BE2C (cell line): ENCODE data around the gene NINJ1.
"Not testable (repeated sequence)": the region's sequence is repeated elsewhere in the genome, so short reads cannot be mapped to it uniquely, and the experiment has no call there.

Source experiments
- DNase-seq: peaks from one replicate; pipeline ENCODE4 v3.0.0-alpha.2; 2020
- H3K27me3 ChIP-seq: fragments of 250-450 bp; sonication (Bioruptor Pico); 2 replicates; pipeline ENCODE4 v1.5.1; 2020; ENCODE audit warnings: mild to moderate bottlenecking
- H3K36me3 ChIP-seq: fragments of 250-450 bp; sonication (Bioruptor Pico); 2 replicates; pipeline ENCODE4 v1.5.1; 2020; ENCODE audit warnings: mild to moderate bottlenecking
- H3K4me1 ChIP-seq: fragments of 250-450 bp; sonication (Bioruptor Pico); 2 replicates; pipeline ENCODE4 v1.5.1; 2020
- H3K4me3 ChIP-seq: 2 replicates; pipeline ENCODE4 v1.5.1; 2011; ENCODE audit warnings: low read depth, low read length
- H3K9me3 ChIP-seq: fragments of 250-450 bp; sonication (Bioruptor Pico); 2 replicates; pipeline ENCODE4 v1.5.1; 2020
- CTCF ChIP-seq: IDR thresholded peaks from 2 replicates; pipeline ENCODE4 v1.5.1; 2012; ENCODE audit warnings: mild to moderate bottlenecking, low read depth, low read length

NINJ1 gene

GRCh38 chr9:93107825-93108161, 26.3 kb downstream of the NINJ1 start:
- no peaks in the 10 kb centered on the region for H3K4me1 ChIP-seq
- no peak for DNase-seq
- no peaks in the 10 kb centered on the region for H3K27me3 ChIP-seq
- H3K4me3 ChIP-seq, result no peak overlapping the region
- no peaks in the 10 kb centered on the region; the same call in 1 of the 2 replicates for H3K36me3 ChIP-seq
- H3K9me3 ChIP-seq, result no peaks in the 10 kb centered on the region
- TF ChIP-seq CTCF, result no peak

- Histone ChIP-seq H3K36me3 (no peaks in the 10 kb centered on the region; the same call in 1 of the 2 replicates), H3K9me3 (no peaks in the 10 kb centered on the region), H3K4me1 (no peaks in the 10 kb centered on the region), H3K27me3 (no peaks in the 10 kb centered on the region), H3K4me3 (no peak overlapping the region)
- TF ChIP-seq CTCF, result no peak
- no peak for DNase-seq
Measured at GRCh38 chr9:93107151-93107824, 26.8 kb downstream of the NINJ1 start.

- TF ChIP-seq CTCF, result no peak
- Histone ChIP-seq H3K4me3 (no peak overlapping the region), H3K36me3 (no peaks in the 10 kb centered on the region; the same call in 1 of the 2 replicates), H3K27me3 (no peaks in the 10 kb centered on the region), H3K9me3 (no peaks in the 10 kb centered on the region), H3K4me1 (no peaks in the 10 kb centered on the region)
- DNase-seq, result no peak
Measured at GRCh38 chr9:93105620-93106019, 28.4 kb downstream of the NINJ1 start.

- not testable (repeated sequence) for H3K9me3 ChIP-seq, H3K36me3 ChIP-seq, H3K4me3 ChIP-seq, H3K4me1 ChIP-seq, DNase-seq, H3K27me3 ChIP-seq
Measured at GRCh38 chr9:93101086-93101485, 33.0 kb downstream of the NINJ1 start.

- TF ChIP-seq CTCF, result no peak
- Histone ChIP-seq H3K36me3 (no peaks in the 10 kb centered on the region), H3K4me1 (no peaks in the 10 kb centered on the region)
Measured at GRCh38 chr9:93100276-93100636, 33.8 kb downstream of the NINJ1 start.

GRCh38 chr9:93099551-93100275, 34.3 kb downstream of the NINJ1 start:
- H3K36me3 ChIP-seq, result no peaks in the 10 kb centered on the region
- H3K9me3 ChIP-seq, result no peaks in the 10 kb centered on the region
- no peak for DNase-seq
- H3K27me3 ChIP-seq, result no peaks in the 10 kb centered on the region
- TF ChIP-seq CTCF, result no peak
- H3K4me3 ChIP-seq, result no peak overlapping the region
- no peaks in the 10 kb centered on the region for H3K4me1 ChIP-seq

More at GRCh38 chr9:93100276-93100636, 33.8 kb downstream of the NINJ1 start:
- Histone ChIP-seq H3K9me3 (no peaks in the 10 kb centered on the region), H3K4me3 (no peak overlapping the region), H3K27me3 (no peaks in the 10 kb centered on the region)
- DNase-seq, result no peak
